H1 (cell line): ENCODE data around the gene AREG. TPM values are rescaled to one million over a fixed set of nuclear protein-coding genes. Genes with fewer than 3 reads are reported as not detected.

Source experiments
- CTCF ChIA-PET: fragments of 300-600 bp; sonication (Branson Sonifier 250); formaldehyde crosslinking; loops from one replicate; lab custom pipeline; 2021; ENCODE audit not compliant: partially characterized antibody; lab: Charles Lee
- POLR2A ChIA-PET: fragments of 300-600 bp; sonication (Branson Sonifier 250); formaldehyde crosslinking; loops from one replicate; lab custom pipeline; 2021; ENCODE audit warnings: inconsistent platforms; ENCODE audit not compliant: partially characterized antibody; lab: Charles Lee
- DNase-seq, 2 experiments: peaks; one replicate each; pipeline versions ENCODE4 v3.0.0 to v3.0.0-alpha.2; 2010 to 2022; ENCODE audit warnings: low spot score in 2 of 2, low read depth in 1 of 2, mixed read lengths in 1 of 2
- FAIRE-seq: peaks from 2 replicates; lab custom pipeline; 2011; peaks lifted over from hg19 to GRCh38; lab: Jason Lieb, UNC
- H2AFZ ChIP-seq: 2 replicates; pipeline ENCODE4 v1.8.1; 2012; ENCODE audit warnings: low read length, inconsistent platforms
- H2AK5ac ChIP-seq: 2 replicates; pipeline ENCODE4 v1.6.1; 2013; ENCODE audit warnings: low read depth, low read length
- H2BK120ac ChIP-seq: replicated peaks from 2 replicates; pipeline ENCODE3; 2013; ENCODE audit warnings: low read depth, low read length, inconsistent platforms
- H2BK12ac ChIP-seq: 2 replicates; pipeline ENCODE4 v1.6.1; 2013; ENCODE audit warnings: low read depth, low read length
- H2BK15ac ChIP-seq: 2 replicates; pipeline ENCODE4 v1.6.1; 2013; ENCODE audit warnings: low read length
- H2BK20ac ChIP-seq: 2 replicates; pipeline ENCODE4 v1.6.1; 2013; ENCODE audit warnings: low read length
- H2BK5ac ChIP-seq: 2 replicates; pipeline ENCODE4 v1.6.1; 2013; ENCODE audit warnings: low read depth, low read length
- H3K14ac ChIP-seq: 2 replicates; pipeline ENCODE4 v1.6.1; 2013; ENCODE audit warnings: inconsistent platforms; ENCODE audit not compliant: insufficient read length
- H3K18ac ChIP-seq: 2 replicates; pipeline ENCODE4 v1.6.1; 2013; ENCODE audit warnings: low read length; ENCODE audit errors: extremely low read depth
- H3K23ac ChIP-seq: 2 replicates; pipeline ENCODE4 v1.6.1; 2013; ENCODE audit warnings: inconsistent platforms; ENCODE audit not compliant: insufficient read length
- H3K23me2 ChIP-seq: 2 replicates; pipeline ENCODE4 v1.6.1; 2013; ENCODE audit warnings: low read depth, low read length
- H3K27ac ChIP-seq: 2 replicates; pipeline ENCODE4 v1.6.1; 2011; ENCODE audit warnings: low read depth, low read length, inconsistent platforms
- H3K27me3 ChIP-seq, 4 experiments: replicated peaks in 1 of 4; 1 replicate in 1 of 4; 2 replicates in 3 of 4; pipeline versions ENCODE4 v1.6.1 to v1.8.1; 2011 to 2013; ENCODE audit warnings: low read length in 3 of 4, mild to moderate bottlenecking in 3 of 4, inconsistent platforms in 2 of 4, mixed read lengths in 2 of 4, moderate library complexity in 1 of 4; ENCODE audit not compliant: control insufficient read depth in 3 of 4, insufficient read depth in 3 of 4; ENCODE audit errors: extremely low read depth in 1 of 4
- H3K36me3 ChIP-seq, 4 experiments: 2 replicates each; pipeline versions ENCODE4 v1.6.1 to v1.8.1; 2011 to 2013; ENCODE audit warnings: mild to moderate bottlenecking in 4 of 4, low read length in 3 of 4, moderate library complexity in 2 of 4, control low read depth in 1 of 4, inconsistent platforms in 1 of 4; ENCODE audit not compliant: insufficient read depth in 4 of 4, control insufficient read depth in 2 of 4
- H3K4ac ChIP-seq: replicated peaks from 2 replicates; pipeline ENCODE3; 2013; ENCODE audit warnings: low read length, low read depth, mixed read lengths, inconsistent platforms; ENCODE audit not compliant: insufficient read length
- H3K4me1 ChIP-seq, 4 experiments: replicated peaks in 1 of 4; 1 replicate in 1 of 4; 2 replicates in 3 of 4; pipeline versions ENCODE4 v1.6.1 to v1.8.1; 2011 to 2013; ENCODE audit warnings: low read length in 3 of 4, inconsistent platforms in 2 of 4, mixed read lengths in 1 of 4; ENCODE audit not compliant: insufficient read depth in 4 of 4, control insufficient read depth in 3 of 4
- H3K4me2 ChIP-seq, 2 experiments: 2 replicates each; pipeline versions ENCODE4 v1.6.1 to v1.8.1; 2011 to 2013; ENCODE audit warnings: low read depth in 2 of 2, low read length in 2 of 2, control low read depth in 1 of 2, inconsistent platforms in 1 of 2, mild to moderate bottlenecking in 1 of 2; ENCODE audit not compliant: insufficient read depth in 1 of 2
- H3K4me3 ChIP-seq, 4 experiments: fragments of 200-600, 300-600 bp in 1 of 4; sonication (generic), shearing (Covaris generic), sonication (Bioruptor Twin) in 1 of 4; 2 replicates each; pipeline versions ENCODE4 v1.5.1 to v1.8.1; 2011 to 2016; ENCODE audit warnings: low read length in 4 of 4, low read depth in 3 of 4, control low read depth in 2 of 4, inconsistent platforms in 2 of 4, mild to moderate bottlenecking in 2 of 4, mixed read lengths in 1 of 4, moderate library complexity in 1 of 4; ENCODE audit not compliant: insufficient read depth in 2 of 4; ENCODE audit errors: extremely low read depth in 1 of 4
- H3K56ac ChIP-seq: replicated peaks from 2 replicates; pipeline ENCODE3; 2013; ENCODE audit warnings: low read depth, mild to moderate bottlenecking, mixed read lengths, low read length, inconsistent platforms; ENCODE audit not compliant: insufficient read length
- H3K79me1 ChIP-seq: 2 replicates; pipeline ENCODE4 v1.6.1; 2013; ENCODE audit warnings: low read depth, low read length, control low read depth
- H3K79me2 ChIP-seq, 2 experiments: 2 replicates each; pipeline versions ENCODE4 v1.6.1 to v1.8.1; 2012 to 2013; ENCODE audit warnings: low read length in 2 of 2, mild to moderate bottlenecking in 2 of 2, inconsistent platforms in 1 of 2; ENCODE audit not compliant: insufficient read depth in 2 of 2, control insufficient read depth in 1 of 2
- H3K9ac ChIP-seq, 4 experiments: replicated peaks in 1 of 4; 1 replicate in 1 of 4; 2 replicates in 3 of 4; pipeline versions ENCODE4 v1.6.1 to v1.8.1; 2011 to 2013; ENCODE audit warnings: low read depth in 3 of 4, low read length in 3 of 4, control low read depth in 2 of 4, mild to moderate bottlenecking in 2 of 4, moderate library complexity in 2 of 4, inconsistent platforms in 1 of 4; ENCODE audit errors: extremely low read depth in 1 of 4
- H3K9me3 ChIP-seq, 2 experiments: 2 replicates each; pipeline versions ENCODE4 v1.6.1 to v1.8.1; 2012 to 2013; ENCODE audit warnings: mild to moderate bottlenecking in 2 of 2, moderate library complexity in 2 of 2, control low read depth in 1 of 2, inconsistent platforms in 1 of 2, low read depth in 1 of 2, low read length in 1 of 2, mixed read lengths in 1 of 2; ENCODE audit not compliant: insufficient read depth in 2 of 2
- H4K20me1 ChIP-seq, 2 experiments: replicated peaks in 1 of 2; 2 replicates each; pipeline versions ENCODE3 to v1.8.1; 2011 to 2013; ENCODE audit warnings: inconsistent platforms in 2 of 2, low read length in 2 of 2, mild to moderate bottlenecking in 1 of 2; ENCODE audit not compliant: insufficient read depth in 2 of 2, control insufficient read depth in 1 of 2
- H4K5ac ChIP-seq: 2 replicates; pipeline ENCODE4 v1.6.1; 2013; ENCODE audit warnings: low read length, low read depth, mixed read lengths, inconsistent platforms; ENCODE audit not compliant: insufficient read length
- H4K8ac ChIP-seq: 2 replicates; pipeline ENCODE4 v1.8.0; 2013; ENCODE audit warnings: mild to moderate bottlenecking, moderate library complexity, low read length, inconsistent platforms; ENCODE audit not compliant: insufficient read depth; ENCODE audit errors: extremely low read depth
- H4K91ac ChIP-seq: replicated peaks from 2 replicates; pipeline ENCODE3; 2013; ENCODE audit warnings: low read length, mixed read lengths, inconsistent platforms; ENCODE audit not compliant: insufficient read length
- GABPA ChIP-seq: IDR thresholded peaks from 2 replicates; pipeline ENCODE4 v1.6.1; 2011; ENCODE audit warnings: mild to moderate bottlenecking, low read length, moderate library complexity, borderline replicate concordance; ENCODE audit not compliant: insufficient read depth
- SRF ChIP-seq: IDR thresholded peaks from 2 replicates; pipeline ENCODE4 v1.6.1; 2011; ENCODE audit warnings: mild to moderate bottlenecking, low read depth, low read length, moderate library complexity
- WGBS, 2 experiments: shearing (Covaris generic) in 1 of 2; methylation state at CpG; one replicate each; pipeline versions ENCODE4 v1.1.6 to v1.1.7; 2013 to 2015; ENCODE audit warnings: low lambda C conversion rate in 2 of 2, mixed read lengths in 2 of 2, inconsistent platforms in 1 of 2, low coverage in 1 of 2, missing lambda C conversion rate in 1 of 2; ENCODE audit not compliant: insufficient replicate concordance in 2 of 2, insufficient coverage in 1 of 2, insufficient read length in 1 of 2; ENCODE audit errors: extremely low coverage in 1 of 2, missing lambda C conversion rate in 1 of 2; 5-methylcytosine and 5-hydroxymethylcytosine counted together
- polyA plus RNA-seq, 7 experiments: library from polyadenylated mRNA; depleted of rRNA in 3 of 7; stranded (reverse) in 5 of 7; unstranded in 2 of 7; fragments of >200 nt in 5 of 7; fragments of 200-250 nt in 2 of 7; gene quantifications; 1 replicate in 5 of 7; 2 replicates in 1 of 7; 4 replicates in 1 of 7; pipeline versions ENCODE4 v1.2.1 to v1.2.3, GENCODE V29; 2011 to 2013; ENCODE audit warnings: missing spikeins in 2 of 7, mixed read lengths in 2 of 7
- total RNA-seq: library from RNA; stranded (reverse); fragmentation: NEBNext Ultra II Directional; extraction: Animal tissue kit (Norgen Biotek cat#: 25700); gene quantifications from 2 replicates; pipeline ENCODE4 v1.2.1, GENCODE V29; 2021

The AREG gene
- total and polyA plus RNA-seq, 2 of the 8 experiments (the other 6 are each of a cell fraction or from before 2014, with no cell fraction given) = not detected

DNA sequence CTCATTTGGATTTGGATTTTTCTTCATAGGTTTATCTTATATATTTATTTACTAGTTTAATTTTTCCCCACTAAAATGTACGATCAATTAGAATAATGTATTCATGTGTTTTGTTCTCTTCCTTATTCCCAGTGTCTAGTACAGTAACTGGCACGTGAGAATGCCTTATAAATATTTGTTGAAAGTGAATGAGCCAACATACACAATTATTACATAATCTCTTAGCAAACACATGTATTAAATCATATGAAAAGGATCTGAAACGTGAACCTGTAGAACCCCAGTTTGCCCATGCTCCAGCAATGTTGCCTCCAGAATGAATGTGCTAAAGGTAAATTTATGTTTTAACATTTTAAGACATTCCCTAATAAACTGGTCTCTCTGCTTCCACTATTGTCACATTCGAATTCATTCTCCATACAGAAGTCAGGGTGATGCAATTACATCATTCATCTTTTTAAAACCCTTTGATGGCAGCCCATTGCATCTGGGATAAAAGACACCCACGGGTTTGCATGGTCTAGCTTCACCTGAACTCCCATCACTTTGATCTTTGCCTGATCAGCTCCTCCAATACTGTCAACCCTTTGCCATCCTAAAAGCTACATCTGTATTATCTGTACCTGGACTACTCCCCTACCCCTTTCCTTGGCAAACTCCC, 30.7 kb upstream of the AREG start:
- H4K20me1 ChIP-seq = no peaks in the 10 kb centered on the region
- no peak overlapping the region for H2AFZ ChIP-seq
- H3K23ac ChIP-seq = no peak overlapping the region
- no peak overlapping the region for H2AK5ac ChIP-seq
- no peaks in the 10 kb centered on the region for H3K79me1 ChIP-seq
- H2BK120ac ChIP-seq = no peak overlapping the region
- H3K36me3 ChIP-seq = no peaks in the 10 kb centered on the region
- H3K9me3 ChIP-seq = no peaks in the 10 kb centered on the region
- H4K8ac ChIP-seq = no peak overlapping the region
- CTCF ChIA-PET = no interaction called here
- no peak overlapping the region for H2BK15ac ChIP-seq
- H3K4me2 ChIP-seq = no peak overlapping the region
- no peak overlapping the region for H3K18ac ChIP-seq
- H3K9ac ChIP-seq = no peak overlapping the region
- H2BK5ac ChIP-seq = no peak overlapping the region
- DNase-seq (no peak), FAIRE-seq (no peak)
- no peaks in the 10 kb centered on the region; the same call in 1 of the 2 replicates for H3K23me2 ChIP-seq
- no peak overlapping the region for H4K5ac ChIP-seq
- H3K14ac ChIP-seq = no peak overlapping the region
- no peak overlapping the region for H3K27ac ChIP-seq
- H2BK20ac ChIP-seq = no peak overlapping the region
- H3K56ac ChIP-seq = no peak overlapping the region
- no peak overlapping the region for H3K4me3 ChIP-seq
- no peak overlapping the region for H2BK12ac ChIP-seq
- no peak for TF ChIP-seq SRF
- TF ChIP-seq GABPA = no peak
- POLR2A ChIA-PET = no interaction called here
- H3K4me1 ChIP-seq = 0 out of 7 replicates have a peak, but pooled peaks cover 0 to 3% (median 0%) of the 10 kb centered on the region in 4 experiments
- H3K79me2 ChIP-seq = no peaks in the 10 kb centered on the region
- H3K27me3 ChIP-seq = no peaks in the 10 kb centered on the region
- no peak overlapping the region for H4K91ac ChIP-seq
- 75% methylated on average over 5 of the region's 5 CpGs; no CpG with 5 or more reads in 1 of the 2 experiments for WGBS, 2 experiments
- no peak overlapping the region for H3K4ac ChIP-seq
